Measurements from ENCODE around the gene SUCLA2. TPM values are rescaled to one million over a fixed set of nuclear protein-coding genes. Genes with fewer than 3 reads are reported as not detected.
"Not testable (repeated sequence)": the region's sequence is repeated elsewhere in the genome, so short reads cannot be mapped to it uniquely, and the experiment has no call there.

Gene SUCLA2
- total and polyA plus RNA-seq, 9 of the 15 experiments (the other 6 are each of a cell fraction or from before 2014, with no cell fraction given), result 23.3 to 52.9 (median 35.8) TPM

- TF ChIP-seq PKNOX1 (IDR thresholded peaks at IDR 0.05) (no peak), ESRRB (CRISPR knock-in tag; IDR thresholded peaks at IDR 0.05; ENCODE audit: borderline replicate concordance) (no peak), ZNF830 (CRISPR knock-in tag; IDR thresholded peaks at IDR 0.05) (no peak), ESRRA (IDR thresholded peaks at IDR 0.05; ENCODE audit: borderline replicate concordance, low read depth) (no peak), HMGN3 (IDR thresholded peaks at IDR 0.05; ENCODE audit: borderline replicate concordance, extremely low read depth, insufficient read length, low read depth, low read length) (no peak), MXI1 (IDR thresholded peaks at IDR 0.05; ENCODE audit: low read depth, low read length) (no peak)
Observed at GRCh38 chr13:47945738-47946137, 55.3 kb downstream of the SUCLA2 start (continued).

- BruUV-seq (replicated peaks); POLR2A ChIA-PET; H3K9me1 ChIP-seq (ENCODE audit: control insufficient read depth, insufficient read depth, low read length); in situ Hi-C loops (cut with MboI); H4K20me1 ChIP-seq (replicated peaks; ENCODE audit: control insufficient read depth, insufficient read depth, low read length); H3K27ac ChIP-seq (ENCODE audit: extremely low read depth, low read depth, low read length); H3K9me3 ChIP-seq (replicated peaks; ENCODE audit: control insufficient read depth, insufficient read depth, low read depth, low read length); H3K4me1 ChIP-seq (replicated peaks in 1 of 2; ENCODE audit: control insufficient read depth in 2 of 2, insufficient read depth in 2 of 2, low read length in 2 of 2); DNase-seq (ENCODE audit: extremely low read depth in 1 of 4, low spot score in 3 of 4); H2AFZ ChIP-seq (ENCODE audit: low read depth, low read length); ATAC-seq; FAIRE-seq; H3K79me2 ChIP-seq (ENCODE audit: control insufficient read depth, insufficient read depth, low read length); CTCF ChIA-PET (ENCODE audit: low intra/inter-chr PET ratio); H3K4me3 ChIP-seq; H3K4me2 ChIP-seq (ENCODE audit: insufficient read depth, low read length); H3K27me3 ChIP-seq (ENCODE audit: control insufficient read depth in 2 of 2, insufficient read depth in 2 of 2, low read length in 2 of 2); H3K9ac ChIP-seq (ENCODE audit: insufficient read depth in 1 of 2, low read depth in 2 of 2, low read length in 2 of 2); intact Hi-C loops (cut with micrococcal nuclease): not testable (repeated sequence)
- 100% methylated on average over 1 of the region's 4 CpGs for WGBS (ENCODE audit: insufficient coverage, low coverage, missing lambda C conversion rate)
- H3K36me3 ChIP-seq (ENCODE audit: control insufficient read depth, insufficient read depth, low read length), result peaks cover 26% of the 10 kb centered on the region
Observed at GRCh38 chr13:47945146-47945545, 55.9 kb downstream of the SUCLA2 start.

Measured in K562 (cell line).